Measurements from ENCODE around the gene FAT3. TPM values are rescaled to one million over a fixed set of nuclear protein-coding genes. Genes with fewer than 3 reads are reported as not detected.

The FAT3 gene
- total RNA-seq, 1 experiment from 2014 or later, result 0.02 TPM

DNA sequence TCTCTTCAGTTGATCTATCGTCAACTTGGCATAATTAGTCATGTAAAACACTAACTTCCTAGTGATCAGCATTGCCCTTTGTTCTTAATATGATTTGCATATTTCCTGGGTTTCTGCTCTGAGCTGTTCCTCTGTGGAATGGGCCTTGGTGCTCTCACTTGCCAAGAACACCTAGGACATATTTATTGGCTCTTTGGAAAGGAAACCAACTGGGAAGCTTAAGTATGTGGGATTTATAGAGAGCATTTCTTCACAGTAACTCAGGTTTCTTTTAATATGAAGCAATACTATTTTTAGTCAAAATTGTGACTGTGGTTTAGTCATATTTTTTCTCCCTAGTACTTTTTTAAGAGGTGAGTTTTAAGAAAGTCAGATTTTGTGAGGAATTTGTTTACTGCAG is 28.8 kb downstream of the FAT3 start:
- Mint-ChIP-seq H3K36me3 (ENCODE audit: insufficient read depth, unreplicated experiment) (no peaks in the 10 kb centered on the region), H3K9me3 (ENCODE audit: unreplicated experiment) (no peaks in the 10 kb centered on the region), H3K27me3 (ENCODE audit: insufficient read depth, unreplicated experiment) (no peaks in the 10 kb centered on the region), H3K4me3 (ENCODE audit: unreplicated experiment) (no peak overlapping the region), H3K27ac (ENCODE audit: low read depth, unreplicated experiment) (no peak overlapping the region), H3K4me1 (ENCODE audit: insufficient read depth, unreplicated experiment) (no peaks in the 10 kb centered on the region)
- intact Hi-C loops (cut with micrococcal nuclease), result no loop called here
- no TSS peak for BruUV-seq (replicated peaks)
- TF ChIP-seq, protein P1, sequence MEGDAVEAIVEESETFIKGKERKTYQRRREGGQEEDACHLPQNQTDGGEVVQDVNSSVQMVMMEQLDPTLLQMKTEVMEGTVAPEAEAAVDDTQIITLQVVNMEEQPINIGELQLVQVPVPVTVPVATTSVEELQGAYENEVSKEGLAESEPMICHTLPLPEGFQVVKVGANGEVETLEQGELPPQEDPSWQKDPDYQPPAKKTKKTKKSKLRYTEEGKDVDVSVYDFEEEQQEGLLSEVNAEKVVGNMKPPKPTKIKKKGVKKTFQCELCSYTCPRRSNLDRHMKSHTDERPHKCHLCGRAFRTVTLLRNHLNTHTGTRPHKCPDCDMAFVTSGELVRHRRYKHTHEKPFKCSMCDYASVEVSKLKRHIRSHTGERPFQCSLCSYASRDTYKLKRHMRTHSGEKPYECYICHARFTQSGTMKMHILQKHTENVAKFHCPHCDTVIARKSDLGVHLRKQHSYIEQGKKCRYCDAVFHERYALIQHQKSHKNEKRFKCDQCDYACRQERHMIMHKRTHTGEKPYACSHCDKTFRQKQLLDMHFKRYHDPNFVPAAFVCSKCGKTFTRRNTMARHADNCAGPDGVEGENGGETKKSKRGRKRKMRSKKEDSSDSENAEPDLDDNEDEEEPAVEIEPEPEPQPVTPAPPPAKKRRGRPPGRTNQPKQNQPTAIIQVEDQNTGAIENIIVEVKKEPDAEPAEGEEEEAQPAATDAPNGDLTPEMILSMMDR (IDR thresholded peaks at IDR 0.05; ENCODE audit: unreplicated experiment), result no peak
- peak; percentile 14 for DNase-seq (ENCODE audit: unreplicated experiment)
- ChIA-PET POLR2A (no interaction called here), CTCF (no interaction called here)

DNA sequence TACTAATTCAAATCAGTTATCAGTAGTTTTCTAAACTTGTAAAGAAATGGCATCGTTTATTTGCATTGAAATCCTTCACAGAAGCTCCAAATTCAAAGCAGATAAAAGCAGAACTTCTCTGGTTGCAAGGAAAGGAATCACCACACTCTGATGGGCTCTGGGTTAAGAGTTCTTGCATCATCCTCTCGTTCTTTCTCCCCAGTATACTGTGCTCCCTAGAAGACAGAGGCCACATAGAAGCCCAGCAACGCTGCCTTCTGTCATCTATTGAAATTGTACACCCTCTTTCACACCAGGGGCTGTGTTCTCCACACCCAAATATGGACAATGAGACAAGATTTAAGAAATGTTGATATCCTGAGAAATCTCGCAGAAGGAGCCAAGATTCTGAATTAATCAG is 29.3 kb downstream of the FAT3 start:
- Mint-ChIP-seq H3K4me3 (ENCODE audit: unreplicated experiment) (no peak overlapping the region), H3K27me3 (ENCODE audit: insufficient read depth, unreplicated experiment) (no peaks in the 10 kb centered on the region), H3K27ac (ENCODE audit: low read depth, unreplicated experiment) (no peak overlapping the region), H3K4me1 (ENCODE audit: insufficient read depth, unreplicated experiment) (no peaks in the 10 kb centered on the region), H3K9me3 (ENCODE audit: unreplicated experiment) (no peaks in the 10 kb centered on the region), H3K36me3 (ENCODE audit: insufficient read depth, unreplicated experiment) (no peaks in the 10 kb centered on the region)
- no TSS peak for BruUV-seq (replicated peaks)
- ChIA-PET POLR2A (interaction anchor here (0.7 kb wide), 1 partner anchor 512 kb away, joined by 3 read pairs; no protein-coding TSS in a partner anchor), CTCF (no interaction called here)
- TF ChIP-seq, protein P1 (IDR thresholded peaks at IDR 0.05; ENCODE audit: unreplicated experiment), result no peak
- DNase-seq (ENCODE audit: unreplicated experiment), result no peak
- intact Hi-C loops (cut with micrococcal nuclease), result loop anchor here (1.0 kb wide), 1 partner anchor 26 kb away; no protein-coding TSS in a partner anchor

DNA sequence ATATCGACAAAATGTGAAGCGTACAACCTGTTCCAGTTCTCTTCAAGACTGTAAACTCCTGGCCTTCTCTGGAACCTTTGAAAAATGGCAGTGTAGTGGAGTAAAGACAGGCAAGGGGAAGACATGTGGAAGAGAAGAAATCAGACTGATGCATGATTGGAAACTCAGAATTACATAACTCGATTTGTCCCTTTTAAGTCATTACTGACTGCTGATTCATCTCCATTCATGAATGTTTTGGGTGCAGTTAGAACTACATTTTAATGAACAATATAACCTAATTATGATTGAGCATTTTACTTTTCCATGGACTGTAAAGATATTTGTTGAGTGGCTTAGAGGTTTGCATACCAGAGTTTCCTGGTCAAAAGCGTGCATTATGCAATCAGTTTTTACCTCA is 32.9 kb downstream of the FAT3 start:
- Mint-ChIP-seq H3K36me3 (ENCODE audit: insufficient read depth, unreplicated experiment) (no peaks in the 10 kb centered on the region), H3K9me3 (ENCODE audit: unreplicated experiment) (no peaks in the 10 kb centered on the region), H3K4me3 (ENCODE audit: unreplicated experiment) (no peak overlapping the region), H3K4me1 (ENCODE audit: insufficient read depth, unreplicated experiment) (no peaks in the 10 kb centered on the region), H3K27ac (ENCODE audit: low read depth, unreplicated experiment) (no peak overlapping the region), H3K27me3 (ENCODE audit: insufficient read depth, unreplicated experiment) (no peaks in the 10 kb centered on the region)
- intact Hi-C loops (cut with micrococcal nuclease), result no loop called here
- POLR2A ChIA-PET, result no interaction called here
- TF ChIP-seq, protein P1 (IDR thresholded peaks at IDR 0.05; ENCODE audit: unreplicated experiment), result no peak
- CTCF ChIA-PET, result no interaction called here
- no TSS peak for BruUV-seq (replicated peaks)
- no peak for DNase-seq (ENCODE audit: unreplicated experiment)

DNA sequence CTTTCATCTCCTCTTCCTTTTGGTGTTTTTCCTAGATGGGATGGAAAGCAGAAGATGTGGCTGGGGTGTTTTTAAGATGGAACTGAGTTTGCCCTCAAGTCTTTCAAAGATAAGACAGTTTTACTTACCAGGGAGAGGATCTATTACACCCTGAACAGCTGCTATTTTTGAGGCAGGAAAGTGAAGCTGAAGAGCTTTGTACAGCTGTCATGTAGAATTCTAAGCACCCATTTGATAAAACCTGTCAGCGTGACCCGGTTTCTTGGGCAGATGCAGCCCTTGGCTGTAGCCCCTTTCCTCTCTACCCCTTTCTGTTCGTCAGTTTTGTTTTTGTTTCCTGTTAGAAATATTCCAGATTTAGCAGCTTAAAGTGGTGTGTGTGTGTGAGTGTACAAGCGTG is 35.2 kb downstream of the FAT3 start:
- no peaks in the 10 kb centered on the region for H3K9me3 Mint-ChIP-seq (ENCODE audit: unreplicated experiment)
- no TSS peak for BruUV-seq (replicated peaks)
- H3K27me3 Mint-ChIP-seq (ENCODE audit: insufficient read depth, unreplicated experiment), result no peaks in the 10 kb centered on the region
- H3K27ac Mint-ChIP-seq (ENCODE audit: low read depth, unreplicated experiment), result no peak overlapping the region
- no peaks in the 10 kb centered on the region for H3K4me1 Mint-ChIP-seq (ENCODE audit: insufficient read depth, unreplicated experiment)
- TF ChIP-seq, protein P1 (IDR thresholded peaks at IDR 0.05; ENCODE audit: unreplicated experiment), result no peak
- intact Hi-C loops (cut with micrococcal nuclease), result no loop called here
- H3K36me3 Mint-ChIP-seq (ENCODE audit: insufficient read depth, unreplicated experiment), result no peaks in the 10 kb centered on the region
- H3K4me3 Mint-ChIP-seq (ENCODE audit: unreplicated experiment), result no peak overlapping the region
- ChIA-PET CTCF (interaction anchor here (0.6 kb wide), 1 partner anchor 52 kb away, joined by 4 read pairs; no protein-coding TSS in a partner anchor), POLR2A (no interaction called here)
- no peak for DNase-seq (ENCODE audit: unreplicated experiment)

All from MCF 10A (cell line).